Liver (tissue), 9 donors: ENCODE results near the gene TMEM154. TPM values are rescaled to one million over a fixed set of nuclear protein-coding genes. Genes with fewer than 3 reads are reported as not detected.

ENCODE experiments used
- DNase-seq: peaks from one replicate; pipeline ENCODE4 v3.0.0-alpha.2; 2017; ENCODE audit warnings: low spot score
- H3K27ac ChIP-seq, 2 donors: one replicate each; pipeline ENCODE4 v1.7.0; 2013; ENCODE audit warnings: inconsistent platforms in 2 of 2, low read length in 2 of 2, control low read depth in 1 of 2, low read depth in 1 of 2, mild to moderate bottlenecking in 1 of 2
- H3K27me3 ChIP-seq, 4 donors: one replicate each; pipeline versions ENCODE4 v1.6.1 to v1.7.0; 2013; ENCODE audit warnings: low read length in 3 of 4, inconsistent platforms in 1 of 4, mild to moderate bottlenecking in 1 of 4, moderate library complexity in 1 of 4; ENCODE audit not compliant: control insufficient read depth in 4 of 4, insufficient read depth in 4 of 4
- H3K36me3 ChIP-seq, 4 donors: one replicate each; pipeline versions ENCODE4 v1.6.1 to v1.7.0; 2013; ENCODE audit warnings: low read length in 3 of 4, mild to moderate bottlenecking in 3 of 4, low read depth in 1 of 4, moderate library complexity in 1 of 4; ENCODE audit not compliant: control insufficient read depth in 4 of 4, insufficient read depth in 3 of 4
- H3K4me1 ChIP-seq, 4 donors: one replicate each; pipeline versions ENCODE4 v1.6.1 to v1.7.0; 2013; ENCODE audit warnings: low read length in 3 of 4, mild to moderate bottlenecking in 3 of 4, moderate library complexity in 1 of 4; ENCODE audit not compliant: control insufficient read depth in 4 of 4, insufficient read depth in 4 of 4
- H3K4me3 ChIP-seq, 3 donors: one replicate each; pipeline versions ENCODE4 v1.6.1 to v1.7.0; 2013; ENCODE audit warnings: low read length in 3 of 3, control low read depth in 1 of 3, low read depth in 1 of 3, mild to moderate bottlenecking in 1 of 3
- H3K9ac ChIP-seq, 2 donors: one replicate each; pipeline ENCODE4 v1.7.0; 2013; ENCODE audit warnings: low read length in 2 of 2, mild to moderate bottlenecking in 2 of 2, moderate library complexity in 2 of 2, control low read depth in 1 of 2, low read depth in 1 of 2
- H3K9me3 ChIP-seq, 4 donors: one replicate each; pipeline versions ENCODE4 v1.6.1 to v1.7.0; 2013; ENCODE audit warnings: low read length in 3 of 4; ENCODE audit not compliant: control insufficient read depth in 4 of 4
- ATF3 ChIP-seq: IDR thresholded peaks from 2 replicates; pipeline ENCODE4 v1.6.1; 2016; ENCODE audit warnings: antibody characterized with exemption
- CTCF ChIP-seq: fragments of 150-350 bp; IDR thresholded peaks from 2 replicates; pipeline ENCODE4 v1.5.1; 2017; ENCODE audit warnings: improper control_type of control experiment, low read depth, low read length; ENCODE audit not compliant: missing input control
- EGR1 ChIP-seq, 2 donors: IDR thresholded peaks; 2 replicates each; pipeline ENCODE4 v1.6.1; 2016 to 2018; ENCODE audit warnings: antibody characterized with exemption in 2 of 2, low read depth in 2 of 2
- FOXA1 ChIP-seq: IDR thresholded peaks from 2 replicates; pipeline ENCODE4 v1.6.1; 2016; ENCODE audit warnings: antibody characterized with exemption
- FOXA2 ChIP-seq: IDR thresholded peaks from 2 replicates; pipeline ENCODE4 v1.6.1; 2016; ENCODE audit warnings: antibody characterized with exemption
- GABPA ChIP-seq, 2 donors: IDR thresholded peaks in 1 of 2; conservative IDR thresholded peaks in 1 of 2; 2 replicates each; pipeline ENCODE4 v1.6.1; 2016; ENCODE audit warnings: antibody characterized with exemption in 2 of 2, mild to moderate bottlenecking in 1 of 2, moderate library complexity in 1 of 2
- HNF4A ChIP-seq, 2 donors: conservative IDR thresholded peaks; 2 replicates each; pipeline ENCODE4 v1.6.1; 2016; ENCODE audit warnings: antibody characterized with exemption in 2 of 2, mild to moderate bottlenecking in 2 of 2
- HNF4G ChIP-seq: IDR thresholded peaks from 2 replicates; pipeline ENCODE4 v1.6.1; 2016; ENCODE audit warnings: antibody characterized with exemption
- JUND ChIP-seq, 2 donors: IDR thresholded peaks; 2 replicates each; pipeline ENCODE4 v1.6.1; 2016; ENCODE audit warnings: antibody characterized with exemption in 2 of 2
- MAX ChIP-seq: IDR thresholded peaks from 2 replicates; pipeline ENCODE4 v1.6.1; 2016; ENCODE audit warnings: antibody characterized with exemption
- NR2F2 ChIP-seq: IDR thresholded peaks from 2 replicates; pipeline ENCODE4 v1.6.1; 2016; ENCODE audit warnings: antibody characterized with exemption
- RAD21 ChIP-seq, 2 donors: IDR thresholded peaks; 2 replicates each; pipeline ENCODE4 v1.6.1; 2016; ENCODE audit warnings: antibody characterized with exemption in 2 of 2, mild to moderate bottlenecking in 2 of 2
- REST ChIP-seq: IDR thresholded peaks from 2 replicates; pipeline ENCODE4 v1.6.1; 2016; ENCODE audit warnings: antibody characterized with exemption, mild to moderate bottlenecking
- RXRA ChIP-seq, 2 donors: IDR thresholded peaks; 2 replicates each; pipeline ENCODE4 v1.6.1; 2017 to 2018; ENCODE audit warnings: antibody characterized with exemption in 2 of 2, mild to moderate bottlenecking in 1 of 2
- SP1 ChIP-seq: IDR thresholded peaks from 2 replicates; pipeline ENCODE4 v1.6.1; 2018; ENCODE audit warnings: antibody characterized with exemption, mild to moderate bottlenecking
- TAF1 ChIP-seq: conservative IDR thresholded peaks from 2 replicates; pipeline ENCODE4 v1.6.1; 2016; ENCODE audit warnings: antibody characterized with exemption, mild to moderate bottlenecking
- YY1 ChIP-seq: IDR thresholded peaks from 2 replicates; pipeline ENCODE4 v1.6.1; 2016; ENCODE audit warnings: antibody characterized with exemption, mild to moderate bottlenecking
- ZBTB33 ChIP-seq: IDR thresholded peaks from 2 replicates; pipeline ENCODE4 v1.6.1; 2016; ENCODE audit warnings: antibody characterized with exemption
- WGBS: extraction: QIAGEN DNeasy Blood & Tissue Kit; methylation state at CpG from one replicate; pipeline ENCODE4 v1.1.7; 2013; 5-methylcytosine and 5-hydroxymethylcytosine counted together
- polyA plus RNA-seq, 2 donors: library from polyadenylated mRNA; stranded (reverse) in 1 of 2; unstranded in 1 of 2; fragments of 200-250 nt in 1 of 2; fragments of >200 nt in 1 of 2; fragmentation: Nextera tagmentation in 1 of 2; extraction: Ambion mirVana in 1 of 2; gene quantifications; one replicate each; pipeline versions ENCODE4 v1.2.1 to v1.2.3, GENCODE V29; 2013 to 2015
- total RNA-seq, 2 donors: library from RNA; depleted of rRNA; stranded (reverse); fragments of >200 nt; gene quantifications; one replicate each; pipeline ENCODE4 v1.2.3, GENCODE V29; 2014
- donor health status: healthy.
- donor health status: healthy.
- donor health status: healthy.
- donor health status: healthy.
- donor health status: healthy.

TMEM154 gene
- total and polyA plus RNA-seq, 4 donors: 0.32 to 4.4 (median 2.3) TPM

GRCh38 chr4:152652102-152652501 lies 27.7 kb downstream of the TMEM154 start:
- H3K36me3 ChIP-seq: no peaks in the 10 kb centered on the region
- peaks cover 0 to 1% (median under 1%) of the 10 kb centered on the region in 4 donors for H3K9me3 ChIP-seq
- H3K9ac ChIP-seq: no peak overlapping the region
- H3K27ac ChIP-seq: no peak overlapping the region
- 57% methylated on average over 1 of the region's 1 CpG for WGBS
- TF ChIP-seq NR2F2 (no peak), JUND (IDR thresholded peaks at IDR 0.05) (no peak), SP1 (no peak), TAF1 (no peak), HNF4A (conservative IDR thresholded peaks at IDR 0.05) (no peak), YY1 (no peak), HNF4G (no peak), ZBTB33 (no peak), RXRA (IDR thresholded peaks at IDR 0.05) (no peak), CTCF (no peak), FOXA1 (no peak), GABPA (IDR thresholded peaks at IDR 0.05 in 1 of 2, conservative IDR thresholded peaks at IDR 0.05 in 1 of 2) (no peak), MAX (no peak), REST (no peak), EGR1 (IDR thresholded peaks at IDR 0.05; ENCODE audit: low read depth in 2 of 2) (no peak), FOXA2 (no peak), ATF3 (no peak), RAD21 (IDR thresholded peaks at IDR 0.05) (no peak)
- DNase-seq: no peak
- H3K4me3 ChIP-seq: no peak overlapping the region
- no peaks in the 10 kb centered on the region for H3K27me3 ChIP-seq
- H3K4me1 ChIP-seq: peaks cover 0 to 7% (median 1%) of the 10 kb centered on the region in 4 donors
